Activated CD8-positive, alpha-beta T cell treated with anti-CD3 and anti-CD28 coated beads for 36 hours (primary cell): ENCODE measurements around the gene ADAM19. TPM values are rescaled to one million over a fixed set of nuclear protein-coding genes. Genes with fewer than 3 reads are reported as not detected.

ENCODE experiments used
- ATAC-seq: fragments of 200-7000 bp; cut with Tn5 transposase; one replicate; pipeline ENCODE4 v1.10.0; 2021; ENCODE audit warnings: mild to moderate bottlenecking, moderate library complexity
- CTCF ChIA-PET: fragments of 350-600 bp; sonication (Branson Sonifier 250); formaldehyde crosslinking; loops from one replicate; lab custom pipeline; 2021; ENCODE audit warnings: antibody characterized with exemption; lab: Charles Lee
- POLR2A ChIA-PET: fragments of 350-600 bp; sonication (Branson Sonifier 250); formaldehyde crosslinking; loops from one replicate; lab custom pipeline; 2021; ENCODE audit warnings: antibody characterized with exemption; lab: Charles Lee
- DNase-seq: peaks from one replicate; pipeline ENCODE4 v3.0.0-alpha.2; 2020
- H3K27ac Mint-ChIP-seq: one replicate; pipeline ENCODE4 v1.8.0; 2021; ENCODE audit warnings: mild to moderate bottlenecking, mixed read lengths
- H3K27me3 Mint-ChIP-seq: one replicate; pipeline ENCODE4 v1.8.0; 2021; ENCODE audit warnings: mixed read lengths
- H3K36me3 Mint-ChIP-seq: one replicate; pipeline ENCODE4 v1.8.0; 2021; ENCODE audit warnings: low read depth, mixed read lengths
- H3K4me1 Mint-ChIP-seq: one replicate; pipeline ENCODE4 v1.8.0; 2021; ENCODE audit warnings: low read depth, mixed read lengths
- H3K4me3 Mint-ChIP-seq: one replicate; pipeline ENCODE4 v1.8.0; 2021; ENCODE audit warnings: mild to moderate bottlenecking, moderate library complexity, mixed read lengths
- H3K9me3 Mint-ChIP-seq: one replicate; pipeline ENCODE4 v1.8.0; 2021; ENCODE audit warnings: mixed read lengths
- intact Hi-C: fragments of 100-400 bp; cut with micrococcal nuclease; formaldehyde crosslinking; loops from one replicate; pipeline ENCODE4 v1.10.0; 2022
- total RNA-seq, 2 experiments: library from RNA; stranded (reverse); gene quantifications; one replicate each; pipeline ENCODE4 v1.2.3, GENCODE V29; 2021
- TF ChIP-seq, protein P1 (sequence below): fragments of 200-600 bp; IDR thresholded peaks from one replicate; pipeline ENCODE4 v1.8.0; 2022; ENCODE audit warnings: antibody characterized with exemption, mild to moderate bottlenecking

The ADAM19 gene
- total RNA-seq, 2 experiments from 2014 or later: 12.3 to 12.9 TPM

DNA sequence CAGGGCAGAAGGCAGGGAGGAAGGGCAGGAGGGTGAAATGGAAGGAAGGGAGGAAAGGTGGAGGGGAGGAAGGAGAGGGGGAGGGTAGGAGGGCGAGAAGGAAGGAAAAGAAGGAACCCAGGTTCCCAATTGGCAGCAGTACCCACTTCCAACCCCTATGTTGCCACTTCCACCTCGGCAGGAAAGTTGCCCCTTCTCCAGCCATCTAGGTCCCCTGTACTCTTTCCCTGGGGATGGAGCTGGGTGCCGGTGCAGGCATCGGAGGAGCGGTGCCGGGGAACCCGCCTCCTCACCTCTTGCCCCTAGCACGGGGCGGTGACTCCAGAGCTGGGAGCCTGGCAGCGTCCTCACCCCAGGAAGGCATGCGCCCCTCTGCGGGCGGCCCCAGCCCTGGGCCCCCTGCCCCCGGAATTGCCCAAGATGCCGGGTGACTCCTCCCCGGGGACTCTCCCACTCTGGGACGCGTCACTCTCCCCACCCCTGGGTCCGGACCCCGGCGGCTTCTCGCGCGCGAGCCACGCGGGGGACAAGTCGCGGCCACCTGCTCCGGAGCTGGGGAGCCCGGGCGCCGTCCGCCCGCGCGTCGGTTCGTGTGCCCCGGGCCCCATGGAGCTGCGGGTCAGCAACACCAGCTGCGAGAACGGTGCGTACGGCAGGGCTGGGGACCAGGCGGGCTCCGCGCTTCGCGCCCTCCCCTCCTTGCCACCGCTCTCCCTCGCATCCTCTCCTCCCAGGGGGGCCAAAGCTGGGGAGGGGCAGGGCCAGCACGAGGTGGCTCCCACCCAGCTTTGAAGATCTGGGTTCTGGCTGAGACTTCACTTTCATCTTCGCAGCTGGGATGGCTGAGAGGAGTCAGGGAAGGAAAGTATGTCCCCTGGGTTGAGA is 115.6 kb downstream of the ADAM19 start, which contains the start of gene NIPAL4:
Gene NIPAL4 (plus strand): TSS at position 499 of the 885 bp plus-strand sequence. CDS start 108 bp downstream, at position 607.
- Mint-ChIP-seq H3K4me1 (peaks cover 14% of the 10 kb centered on the region), H3K4me3 (peak within 1 kb of the TSS; percentile 59), H3K9me3 (no peaks in the 10 kb centered on the region), H3K27ac (no peak within 1 kb of the TSS), H3K27me3 (peaks cover 27% of the 10 kb centered on the region), H3K36me3 (no peaks in the 10 kb centered on the region)
- intact Hi-C loops: no loop called here
- peak; percentile 32 for ATAC-seq
- TF ChIP-seq, protein P1, sequence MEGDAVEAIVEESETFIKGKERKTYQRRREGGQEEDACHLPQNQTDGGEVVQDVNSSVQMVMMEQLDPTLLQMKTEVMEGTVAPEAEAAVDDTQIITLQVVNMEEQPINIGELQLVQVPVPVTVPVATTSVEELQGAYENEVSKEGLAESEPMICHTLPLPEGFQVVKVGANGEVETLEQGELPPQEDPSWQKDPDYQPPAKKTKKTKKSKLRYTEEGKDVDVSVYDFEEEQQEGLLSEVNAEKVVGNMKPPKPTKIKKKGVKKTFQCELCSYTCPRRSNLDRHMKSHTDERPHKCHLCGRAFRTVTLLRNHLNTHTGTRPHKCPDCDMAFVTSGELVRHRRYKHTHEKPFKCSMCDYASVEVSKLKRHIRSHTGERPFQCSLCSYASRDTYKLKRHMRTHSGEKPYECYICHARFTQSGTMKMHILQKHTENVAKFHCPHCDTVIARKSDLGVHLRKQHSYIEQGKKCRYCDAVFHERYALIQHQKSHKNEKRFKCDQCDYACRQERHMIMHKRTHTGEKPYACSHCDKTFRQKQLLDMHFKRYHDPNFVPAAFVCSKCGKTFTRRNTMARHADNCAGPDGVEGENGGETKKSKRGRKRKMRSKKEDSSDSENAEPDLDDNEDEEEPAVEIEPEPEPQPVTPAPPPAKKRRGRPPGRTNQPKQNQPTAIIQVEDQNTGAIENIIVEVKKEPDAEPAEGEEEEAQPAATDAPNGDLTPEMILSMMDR: no peak
- peak; percentile 53 for DNase-seq
- POLR2A ChIA-PET: no interaction called here
- CTCF ChIA-PET: interaction anchor here (1.0 to 9.6 kb wide), 4 partner anchors 12 to 117 kb away, joined by 3 to 64 read pairs (median 6); no protein-coding TSS in a partner anchor

DNA sequence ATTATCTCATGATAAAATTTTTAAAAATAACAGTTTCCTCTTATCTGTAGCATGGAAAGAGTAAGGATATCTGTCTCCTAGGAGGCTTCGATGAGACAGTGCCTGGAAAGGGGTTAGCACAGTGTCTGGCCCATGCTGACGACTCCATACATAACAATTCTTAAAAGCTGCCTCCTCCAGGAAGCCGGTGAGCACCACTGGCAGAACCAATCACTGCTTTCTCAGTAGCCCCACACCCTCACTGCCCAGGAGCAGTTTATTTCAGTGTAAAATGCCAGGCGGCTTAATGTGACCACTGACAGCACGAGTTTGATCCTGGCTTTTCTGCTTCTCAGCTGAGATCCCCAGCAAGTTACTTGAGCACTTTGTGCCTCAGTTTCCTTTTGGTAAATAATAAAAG is 116.7 kb downstream of the ADAM19 start:
- no peaks in the 10 kb centered on the region for H3K9me3 Mint-ChIP-seq
- H3K4me1 Mint-ChIP-seq: peaks cover 2% of the 10 kb centered on the region
- no peaks in the 10 kb centered on the region for H3K36me3 Mint-ChIP-seq
- ATAC-seq (no peak), DNase-seq (no peak)
- TF ChIP-seq, protein P1: no peak
- CTCF ChIA-PET: interaction anchor here (2.2 to 9.6 kb wide), 2 partner anchors 13 to 27 kb away, joined by 8 to 64 read pairs; no protein-coding TSS in a partner anchor
- no peak overlapping the region for H3K27ac Mint-ChIP-seq
- no peak overlapping the region for H3K4me3 Mint-ChIP-seq
- intact Hi-C loops: no loop called here
- H3K27me3 Mint-ChIP-seq: peaks cover 27% of the 10 kb centered on the region
- POLR2A ChIA-PET: no interaction called here

GRCh38 chr5:157457391-157457790 is 118.2 kb downstream of the ADAM19 start:
- TF ChIP-seq, protein P1: no peak
- ChIA-PET POLR2A (no interaction called here), CTCF (interaction anchor here (1.0 to 9.6 kb wide), 4 partner anchors 14 to 286 kb away, joined by 3 to 64 read pairs (median 4); partner anchors contain the start of gene LSM11)
- Mint-ChIP-seq H3K27ac (no peak overlapping the region), H3K4me1 (no peaks in the 10 kb centered on the region), H3K27me3 (peaks cover 23% of the 10 kb centered on the region), H3K4me3 (no peak overlapping the region), H3K9me3 (no peaks in the 10 kb centered on the region), H3K36me3 (no peaks in the 10 kb centered on the region)
- ATAC-seq (no peak), DNase-seq (no peak)
- intact Hi-C loops: no loop called here

- Mint-ChIP-seq H3K4me3 (no peak overlapping the region), H3K9me3 (no peaks in the 10 kb centered on the region), H3K4me1 (no peaks in the 10 kb centered on the region), H3K27ac (no peak overlapping the region), H3K36me3 (no peaks in the 10 kb centered on the region), H3K27me3 (peaks cover 16% of the 10 kb centered on the region)
- ChIA-PET CTCF (interaction anchor here (1.0 to 9.6 kb wide), 4 partner anchors 15 to 287 kb away, joined by 3 to 64 read pairs (median 4); partner anchors contain the start of gene LSM11), POLR2A (interaction anchor here (0.6 kb wide), 1 partner anchor 214 kb away, joined by 3 read pairs; no protein-coding TSS in a partner anchor)
- ATAC-seq (no peak), DNase-seq (no peak)
- TF ChIP-seq, protein P1: no peak
- intact Hi-C loops: no loop called here
Measured at GRCh38 chr5:157456301-157456700, 119.3 kb downstream of the ADAM19 start.

DNA sequence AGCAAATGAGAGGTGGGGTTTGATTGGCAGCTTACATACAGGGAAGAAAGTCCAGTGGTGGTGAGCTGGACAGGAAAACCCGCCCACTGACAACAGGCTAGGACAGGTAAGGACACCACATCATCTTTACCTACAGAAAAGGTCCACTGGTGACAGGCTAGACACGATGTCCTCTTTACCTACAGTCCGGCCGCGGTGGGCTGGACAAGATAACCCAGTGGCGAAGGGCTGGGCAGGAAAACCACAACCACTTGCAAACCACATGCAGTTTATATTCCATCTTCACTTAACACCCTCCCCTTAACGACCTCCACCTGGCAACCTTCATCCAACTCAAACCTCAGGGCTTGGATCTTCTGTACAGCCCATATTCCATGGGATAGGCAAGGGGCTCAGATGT is 120.5 kb downstream of the ADAM19 start:
- Mint-ChIP-seq H3K27me3 (peaks cover 8% of the 10 kb centered on the region), H3K36me3 (no peaks in the 10 kb centered on the region), H3K9me3 (no peaks in the 10 kb centered on the region), H3K27ac (no peak overlapping the region), H3K4me3 (no peak overlapping the region), H3K4me1 (no peaks in the 10 kb centered on the region)
- ATAC-seq (no peak), DNase-seq (no peak)
- TF ChIP-seq, protein P1: no peak
- CTCF ChIA-PET: interaction anchor here (9.6 kb wide), 1 partner anchor 17 kb away, joined by 64 read pairs; no protein-coding TSS in a partner anchor
- intact Hi-C loops: no loop called here
- POLR2A ChIA-PET: no interaction called here
